NCI-H1694 treated with DMSO at 0.1 percent for 48 hours (cell line): Measurements from ENCODE around the gene MYO3A.
"Not testable (repeated sequence)": the region's sequence is repeated elsewhere in the genome, so short reads cannot be mapped to it uniquely, and the experiment has no call there.

Experiments used
- DNase-seq: peaks from one replicate; lab custom pipeline; 2025; lab: John Stamatoyannopoulos, UW

MYO3A gene

DNA sequence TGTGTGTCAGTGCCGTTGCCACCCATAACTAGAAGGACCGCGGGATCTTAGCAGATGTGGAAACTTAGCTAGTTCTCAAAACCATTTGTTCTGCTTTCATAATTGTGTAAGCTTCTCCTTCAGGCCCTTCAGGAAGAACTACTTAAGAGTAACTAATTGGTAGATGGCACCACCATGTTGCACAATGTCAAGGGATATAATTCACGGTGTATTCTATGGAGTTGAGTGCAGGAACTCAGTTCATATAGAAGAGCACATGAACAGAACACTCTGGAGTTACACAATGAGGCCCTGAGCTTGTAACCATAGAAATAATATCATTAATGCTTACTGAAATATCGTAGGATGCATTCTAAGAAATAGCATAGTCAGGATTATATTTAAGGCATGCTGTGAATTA, 156.0 kb downstream of the MYO3A start:
- no peak for DNase-seq

DNA sequence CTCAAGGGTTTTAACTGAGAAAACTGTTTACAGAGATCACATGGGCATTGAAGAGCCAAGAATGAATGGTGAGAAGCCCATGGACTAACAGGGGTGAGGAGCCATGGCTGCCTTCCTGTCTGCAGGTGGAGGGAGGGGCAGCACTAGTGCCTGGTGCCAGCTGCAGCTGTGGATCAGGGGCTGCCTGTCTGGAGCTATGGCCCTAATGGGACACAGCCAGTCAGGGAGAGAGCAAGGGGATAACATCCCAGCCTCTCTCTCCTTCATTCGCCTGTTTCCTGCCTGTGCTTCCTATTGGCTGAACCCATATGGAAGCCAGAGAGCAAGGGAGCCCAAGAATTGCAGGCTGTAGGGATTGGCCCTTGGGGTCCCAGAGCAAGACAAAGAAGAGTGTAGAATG, 156.7 kb downstream of the MYO3A start:
- DNase-seq: no peak

- DNase-seq: no peak
Measured at GRCh38 chr10:26093229-26093628, 159.2 kb downstream of the MYO3A start.

DNA sequence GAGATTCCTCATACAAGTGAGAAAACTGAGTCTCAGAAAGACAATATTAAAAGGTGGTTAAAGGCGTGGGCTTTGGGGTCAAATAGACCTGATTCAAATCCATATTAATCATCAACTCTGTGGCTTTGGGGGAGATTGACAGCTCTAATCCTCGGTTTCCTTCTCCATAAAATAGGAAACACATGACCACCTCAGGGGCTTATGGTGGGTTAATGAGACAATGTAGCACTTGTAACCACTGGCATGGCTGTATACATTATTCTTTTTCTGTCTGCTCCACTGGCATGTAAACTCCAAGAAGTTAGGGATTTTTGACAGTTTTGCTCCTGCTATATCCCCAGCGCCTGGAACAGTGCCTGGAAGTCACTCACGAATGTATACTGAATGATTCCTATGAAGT, 161.8 kb downstream of the MYO3A start:
- DNase-seq: no peak

DNA sequence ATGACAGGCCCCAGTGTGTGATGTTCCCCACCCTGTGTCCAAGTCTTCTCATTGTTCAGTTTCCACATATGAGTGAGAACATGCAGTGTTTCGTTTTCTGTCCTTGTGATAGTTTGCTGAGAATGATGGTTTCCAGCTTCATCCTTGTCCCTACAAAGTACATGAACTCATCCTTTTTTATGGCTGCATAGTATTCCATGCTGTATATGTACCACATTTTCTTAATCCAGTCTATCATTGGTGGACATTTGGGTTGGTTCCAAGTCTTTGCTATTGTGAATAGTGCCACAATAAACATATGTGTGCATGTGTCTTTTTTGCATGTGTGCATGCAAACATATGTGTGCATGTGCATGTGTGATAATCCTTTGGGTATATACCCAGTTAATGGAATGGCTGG, 163.5 kb downstream of the MYO3A start:
- DNase-seq: not testable (repeated sequence)

DNA sequence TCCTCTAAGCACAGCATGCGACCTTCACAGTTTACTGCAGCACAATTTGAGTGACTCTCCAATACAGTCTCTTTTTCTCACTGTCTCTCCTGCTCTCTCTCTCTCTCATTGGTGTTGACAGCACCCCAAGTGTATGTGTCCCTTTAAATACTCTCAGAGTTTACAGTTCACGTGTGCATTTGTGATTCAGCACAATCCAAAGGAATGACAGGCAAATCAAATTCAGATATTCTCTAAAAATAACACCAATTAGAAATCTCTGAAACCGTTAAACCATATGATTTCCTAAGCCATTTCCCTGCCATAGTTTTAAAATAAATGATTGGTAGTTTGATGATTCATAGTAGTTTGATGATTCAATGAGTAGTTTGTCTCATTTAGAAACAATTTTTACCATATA, 178.5 kb downstream of the MYO3A start:
- no peak for DNase-seq

DNA sequence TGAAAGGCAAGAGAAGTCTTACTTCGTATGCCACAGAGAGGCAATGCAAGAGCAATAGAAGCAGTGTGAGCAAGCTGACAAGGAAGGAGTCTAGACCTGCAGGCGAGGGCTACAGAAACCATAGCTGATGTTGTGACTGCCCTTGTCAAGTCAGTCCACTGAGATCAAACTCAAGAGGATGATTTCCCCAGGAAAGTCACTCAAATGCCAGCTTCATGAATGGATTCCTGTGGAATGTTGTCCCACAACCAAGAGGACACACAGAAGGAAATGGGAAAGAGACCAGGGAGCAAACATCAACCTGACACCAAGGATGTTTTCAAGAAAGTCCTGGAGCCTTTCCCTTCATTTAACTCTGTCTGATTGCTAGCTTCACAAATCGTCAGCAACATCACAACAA, 204.6 kb downstream of the MYO3A start:
- DNase-seq: no peak

DNA sequence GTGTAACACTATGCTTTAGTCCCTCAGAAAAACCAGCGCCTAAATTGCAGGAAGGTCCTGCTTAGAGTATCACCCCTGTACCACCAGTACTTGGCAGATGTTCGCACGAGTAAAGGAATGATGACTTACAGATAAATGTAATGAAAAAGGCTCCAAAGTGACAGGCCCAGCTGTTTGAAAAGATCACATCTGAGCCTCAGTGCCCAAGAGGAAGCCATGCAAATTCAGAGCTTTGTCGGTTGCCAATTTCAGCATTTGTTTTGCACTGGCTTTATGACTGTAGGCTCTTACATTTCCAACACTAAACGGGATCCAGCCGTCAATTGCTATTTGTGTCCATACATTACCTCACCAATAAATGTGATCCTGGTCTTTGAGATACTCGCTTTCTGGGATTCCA, 222.0 kb downstream of the MYO3A start:
- DNase-seq: no peak

DNA sequence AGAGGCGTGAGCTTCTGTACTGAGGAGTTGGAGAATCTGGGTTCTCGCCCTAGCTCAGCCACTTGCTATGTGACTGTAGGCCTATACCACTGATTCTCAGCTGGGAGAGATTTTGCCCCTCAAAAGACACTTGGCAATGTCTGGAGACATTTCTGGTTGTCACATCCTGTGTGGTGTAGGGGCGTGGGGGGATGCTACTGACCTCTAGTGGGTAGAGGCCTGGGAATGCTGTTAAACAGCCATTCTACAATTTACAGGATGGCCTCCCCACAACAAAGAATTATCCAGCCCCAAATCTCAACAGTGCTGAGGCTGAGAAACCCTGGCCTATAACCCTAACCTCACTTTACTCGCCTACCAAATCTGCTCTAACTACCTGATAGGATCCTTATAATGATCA, 223.7 kb downstream of the MYO3A start:
- DNase-seq: no peak

GRCh38 chr10:26169466-26169865, 235.4 kb downstream of the MYO3A start:
- no peak for DNase-seq

DNA sequence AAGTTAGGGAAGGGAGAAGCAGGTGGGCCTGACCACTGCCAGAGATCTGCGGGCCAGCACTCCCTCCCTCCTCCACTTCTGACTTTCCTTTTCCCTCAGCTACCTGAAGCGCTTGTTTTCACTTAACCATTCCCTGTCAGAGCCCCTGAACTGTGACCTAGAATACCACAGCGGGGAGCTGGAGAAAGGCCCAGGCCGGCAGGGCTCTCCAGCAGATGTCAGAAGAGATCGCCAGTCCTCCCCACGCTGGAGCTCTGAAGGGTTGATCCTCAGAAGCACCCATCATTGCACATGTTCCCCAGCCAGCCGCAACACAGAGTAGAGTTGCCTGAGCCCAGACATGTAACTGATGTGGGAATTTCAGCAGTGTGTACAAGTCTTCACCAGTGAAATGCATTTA, 238.1 kb downstream of the MYO3A start:
- DNase-seq: no peak

DNA sequence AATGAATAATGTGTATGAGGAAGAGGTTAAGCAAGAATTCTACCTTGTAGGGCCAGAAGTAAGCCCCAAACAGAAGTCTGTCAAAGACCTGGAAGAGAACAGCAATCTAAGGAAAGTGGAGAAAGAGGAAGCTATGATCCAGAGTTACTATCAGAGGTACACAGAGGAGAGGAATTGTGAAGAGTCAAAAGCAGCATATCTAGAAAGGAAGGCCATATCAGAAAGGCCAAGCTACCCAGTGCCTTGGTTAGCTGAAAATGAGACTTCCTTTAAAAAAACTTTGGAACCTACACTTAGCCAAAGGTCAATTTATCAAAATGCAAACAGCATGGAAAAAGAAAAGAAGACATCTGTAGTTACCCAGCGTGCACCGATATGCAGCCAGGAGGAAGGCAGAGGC, 239.8 kb downstream of the MYO3A start:
- no peak for DNase-seq

DNA sequence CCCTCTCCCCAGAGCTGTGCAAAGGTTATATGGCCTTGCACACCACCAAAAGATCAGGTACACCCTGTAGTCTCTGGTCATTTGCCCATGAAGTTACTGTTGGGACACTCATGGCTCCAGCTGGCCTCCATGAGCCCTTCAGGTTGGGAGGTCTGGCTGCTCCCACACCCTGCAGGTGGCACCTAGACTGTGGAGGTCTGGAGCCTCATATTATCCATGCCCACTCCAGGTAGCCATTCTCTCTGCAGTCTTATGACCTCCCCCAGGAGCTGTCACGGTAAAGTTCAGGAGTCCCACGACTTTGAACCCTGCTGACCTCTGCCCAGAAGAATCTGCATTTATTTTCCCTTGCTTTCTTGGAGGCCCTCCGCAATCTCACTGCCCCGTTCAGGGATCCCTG, 243.3 kb downstream of the MYO3A start:
- no peak for DNase-seq

GRCh38 chr10:26194275-26194674, 260.2 kb downstream of the MYO3A start:
- DNase-seq: no peak

- no peak for DNase-seq
Measured at GRCh38 chr10:26197248-26197647, 263.2 kb downstream of the MYO3A start.

- no peak for DNase-seq
Measured at GRCh38 chr10:26198119-26198518, 264.1 kb downstream of the MYO3A start.

- no peak for DNase-seq
Measured at GRCh38 chr10:26199841-26200240, 265.8 kb downstream of the MYO3A start.

DNA sequence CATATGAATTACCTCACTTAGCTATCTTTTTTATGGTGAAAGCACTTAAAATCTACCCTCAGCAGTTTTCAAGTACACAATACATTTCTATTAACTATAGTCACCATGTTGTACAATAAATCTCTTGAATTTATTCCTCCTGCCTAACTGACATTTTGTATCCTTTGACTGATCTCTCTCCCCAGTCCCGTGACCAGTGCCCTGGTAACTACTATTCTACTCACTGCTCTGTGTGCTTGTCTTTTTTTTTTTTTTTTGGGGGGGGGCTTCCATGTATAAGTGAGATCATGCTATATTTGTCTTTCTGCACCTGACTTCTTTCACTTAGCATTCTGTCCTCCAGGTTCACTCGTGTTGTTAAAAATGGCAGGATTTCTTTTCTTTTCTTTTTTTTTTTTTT, 271.2 kb downstream of the MYO3A start:
- DNase-seq: no peak

- DNase-seq: no peak
Measured at GRCh38 chr10:26211781-26212444, 277.9 kb downstream of the MYO3A start.

- no peak for DNase-seq
Measured at GRCh38 chr10:26212511-26212910, 278.5 kb downstream of the MYO3A start.

DNA sequence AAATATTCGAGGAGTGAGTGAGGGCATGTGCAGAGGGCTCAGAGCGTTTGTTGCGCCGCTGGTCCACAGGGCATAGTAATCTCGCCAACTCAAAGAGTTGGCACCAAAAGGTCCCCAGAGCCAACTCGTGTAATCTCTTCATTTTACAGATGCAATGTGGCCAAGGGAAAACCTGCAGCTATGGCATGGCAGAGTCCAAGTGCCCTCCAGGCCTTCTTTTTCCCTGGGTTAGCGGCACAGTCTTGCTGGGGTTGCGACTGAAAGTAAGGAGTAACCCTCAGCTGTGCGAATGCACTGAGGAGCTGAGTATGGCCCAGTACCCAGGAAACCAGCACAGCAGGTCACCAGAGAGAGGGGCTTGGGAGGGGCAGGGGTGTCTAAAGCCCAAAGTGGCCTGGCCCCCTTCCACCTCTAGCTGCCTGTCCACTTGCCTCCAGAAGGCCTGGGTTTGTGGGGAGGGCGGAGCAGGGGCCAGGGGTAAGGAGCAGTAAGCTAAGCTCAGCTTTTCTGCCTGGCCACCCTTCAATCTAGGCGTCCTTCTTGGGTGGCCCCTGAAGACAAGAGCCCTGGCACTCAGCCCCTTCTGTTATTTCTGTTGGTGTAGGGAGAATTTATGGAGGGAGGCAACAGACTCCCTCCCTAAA, 279.2 kb downstream of the MYO3A start:
- DNase-seq: no peak

DNA sequence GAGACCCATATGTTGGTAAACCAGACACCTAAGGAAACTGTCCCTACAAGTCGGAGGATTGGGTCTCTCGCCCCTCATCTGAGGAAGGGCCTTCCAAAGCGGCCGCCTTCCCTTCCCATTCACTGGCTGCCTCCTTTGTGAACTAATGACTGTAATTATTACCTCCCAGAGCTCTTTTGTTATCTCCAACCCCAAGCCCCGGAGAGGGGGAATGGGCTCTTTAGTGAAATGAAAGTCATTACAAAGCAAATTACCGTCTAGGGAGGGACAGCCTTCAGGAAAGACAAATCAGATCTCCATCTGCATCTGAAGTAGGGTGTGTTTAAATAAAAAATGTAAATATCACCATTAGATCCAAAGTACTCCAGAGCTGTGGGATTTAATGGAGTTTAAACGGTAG, 280.0 kb downstream of the MYO3A start:
- no peak for DNase-seq

GRCh38 chr10:26214551-26215395, 280.7 kb downstream of the MYO3A start:
- DNase-seq: no peak
